ENCODE results near the gene RBM20. TPM values are rescaled to one million over a fixed set of nuclear protein-coding genes. Genes with fewer than 3 reads are reported as not detected.
A peak's percentile ranks its signal among the peaks of the same experiment; 100 is the strongest.

RBM20 gene
- total RNA-seq, 2 donors from 2014 or later, result 7.8 to 13.9 TPM

GRCh38 chr10:110758128-110758765, 114.1 kb downstream of the RBM20 start:
- no peaks in the 10 kb centered on the region for H3K27me3 ChIP-seq (replicated peaks; ENCODE audit: insufficient read depth)
- DNase-seq (ENCODE audit: low spot score) (no peak), ATAC-seq (ENCODE audit: insufficient number of reproducible peaks, low FRiP score, low read depth) (no peak)
- TF ChIP-seq CTCF (IDR thresholded peaks at IDR 0.05), result no peak
- no peak overlapping the region for H3K4me3 ChIP-seq
- H3K27ac ChIP-seq, result peak overlapping the region; percentile 6 to 78
- H3K9me3 ChIP-seq, result no peaks in the 10 kb centered on the region
- H3K36me3 ChIP-seq, result no peaks in the 10 kb centered on the region
- peaks cover 4 to 20% of the 10 kb centered on the region in 2 donors for H3K4me1 ChIP-seq (ENCODE audit: control insufficient read depth in 1 of 2, low read depth in 2 of 2)

DNA sequence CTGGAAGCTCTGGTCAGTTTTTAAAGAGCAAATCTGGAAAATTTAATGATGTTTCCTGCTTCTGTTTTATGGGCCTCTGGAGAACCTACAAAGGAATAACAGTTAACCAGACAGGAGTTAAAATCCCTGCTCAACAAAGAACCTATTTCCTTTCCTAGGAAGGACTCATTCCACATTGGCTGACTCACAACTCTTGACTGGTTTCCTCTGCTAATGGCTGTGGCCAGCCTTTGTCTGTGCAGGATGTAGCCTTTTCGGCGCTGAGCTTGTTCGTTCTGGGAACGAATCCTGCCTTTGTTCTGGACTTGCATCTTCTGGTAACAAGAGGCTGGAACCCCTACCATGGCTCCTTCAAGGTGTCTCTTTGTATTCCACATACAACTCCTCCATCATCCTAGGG, 114.8 kb downstream of the RBM20 start:
- no peaks in the 10 kb centered on the region for H3K36me3 ChIP-seq
- TF ChIP-seq CTCF (IDR thresholded peaks at IDR 0.05), result no peak
- no peaks in the 10 kb centered on the region for H3K9me3 ChIP-seq
- ATAC-seq (ENCODE audit: insufficient number of reproducible peaks, low FRiP score, low read depth) (no peak), DNase-seq (ENCODE audit: low spot score) (no peak)
- no peaks in the 10 kb centered on the region for H3K27me3 ChIP-seq (replicated peaks; ENCODE audit: insufficient read depth)
- peak overlapping the region; percentile 8 for H3K4me3 ChIP-seq
- peak overlapping the region; percentile 24 to 78 for H3K27ac ChIP-seq
- peaks cover 4 to 24% of the 10 kb centered on the region in 2 donors for H3K4me1 ChIP-seq (ENCODE audit: control insufficient read depth in 1 of 2, low read depth in 2 of 2)

GRCh38 chr10:110759523-110759922, 115.4 kb downstream of the RBM20 start:
- Histone ChIP-seq H3K9me3 (no peaks in the 10 kb centered on the region), H3K27ac (peak overlapping the region; percentile 24 to 78), H3K4me1 (ENCODE audit: control insufficient read depth in 1 of 2, low read depth in 2 of 2) (peaks cover 4 to 26% of the 10 kb centered on the region in 2 donors), H3K4me3 (no peak overlapping the region), H3K36me3 (no peaks in the 10 kb centered on the region), H3K27me3 (replicated peaks; ENCODE audit: insufficient read depth) (no peaks in the 10 kb centered on the region)
- DNase-seq (ENCODE audit: low spot score) (no peak), ATAC-seq (ENCODE audit: insufficient number of reproducible peaks, low FRiP score, low read depth) (no peak)
- TF ChIP-seq CTCF (IDR thresholded peaks at IDR 0.05), result no peak

DNA sequence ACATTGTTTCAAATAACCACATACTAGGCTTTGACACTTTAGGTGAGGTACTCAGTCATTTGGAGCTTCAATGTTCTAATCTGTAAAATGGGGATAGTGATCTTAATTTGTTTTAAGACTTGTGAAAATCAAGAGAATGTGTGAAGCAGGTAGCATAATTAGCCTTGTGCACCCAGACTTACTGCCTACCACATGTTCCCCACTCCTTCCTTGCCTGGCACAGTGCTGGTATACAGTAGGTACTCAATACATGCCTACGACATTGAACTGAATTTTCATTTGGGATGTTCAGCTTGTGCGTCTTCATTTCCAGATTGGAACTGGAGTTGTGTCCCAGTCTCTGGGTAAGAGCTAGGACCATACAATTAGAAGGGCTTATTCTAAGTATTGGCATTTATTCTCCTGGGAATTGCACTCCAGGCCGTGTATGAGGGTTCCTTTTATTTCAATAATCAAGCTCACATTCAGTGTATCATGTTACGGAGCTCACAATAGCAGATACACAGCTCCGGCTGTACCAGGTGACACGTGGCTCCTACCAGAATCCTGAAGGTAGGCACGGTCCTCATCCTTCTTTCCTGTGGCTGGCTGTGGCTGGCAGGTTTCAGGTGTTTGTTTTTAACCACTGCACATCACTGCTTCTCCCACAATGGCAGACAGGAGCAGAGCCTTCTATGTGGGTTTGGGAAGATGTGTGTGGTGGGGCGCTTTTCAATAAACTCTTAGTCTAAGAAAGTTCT, 118.1 kb downstream of the RBM20 start:
- no peaks in the 10 kb centered on the region for H3K9me3 ChIP-seq
- ATAC-seq (ENCODE audit: insufficient number of reproducible peaks, low FRiP score, low read depth) (no peak), DNase-seq (ENCODE audit: low spot score) (no peak)
- peak overlapping the region; percentile 37 for H3K4me3 ChIP-seq
- no peaks in the 10 kb centered on the region for H3K36me3 ChIP-seq
- H3K4me1 ChIP-seq (ENCODE audit: control insufficient read depth in 1 of 2, low read depth in 2 of 2), result peaks cover 4 to 26% of the 10 kb centered on the region in 2 donors
- H3K27ac ChIP-seq, result peak overlapping the region; percentile 71 to 82
- H3K27me3 ChIP-seq (replicated peaks; ENCODE audit: insufficient read depth), result no peaks in the 10 kb centered on the region
- no peak for TF ChIP-seq CTCF (IDR thresholded peaks at IDR 0.05)

- DNase-seq (ENCODE audit: low spot score) (no peak), ATAC-seq (ENCODE audit: insufficient number of reproducible peaks, low FRiP score, low read depth) (no peak)
- Histone ChIP-seq H3K27me3 (replicated peaks; ENCODE audit: insufficient read depth) (no peaks in the 10 kb centered on the region), H3K4me1 (ENCODE audit: control insufficient read depth in 1 of 2, low read depth in 2 of 2) (peaks cover 4 to 26% of the 10 kb centered on the region in 2 donors), H3K4me3 (peak overlapping the region; percentile 37), H3K36me3 (no peaks in the 10 kb centered on the region), H3K9me3 (no peaks in the 10 kb centered on the region), H3K27ac (peak overlapping the region; percentile 71 to 82)
- TF ChIP-seq CTCF (IDR thresholded peaks at IDR 0.05), result no peak
Measured at GRCh38 chr10:110762849-110763211, 118.7 kb downstream of the RBM20 start.
